Measurements from ENCODE around the gene COPS6. TPM values are rescaled to one million over a fixed set of nuclear protein-coding genes. Genes with fewer than 3 reads are reported as not detected.

The COPS6 gene
- total and polyA plus RNA-seq, 7 experiments from 2014 or later: 65.7 to 122 (median 89.1) TPM

- Histone ChIP-seq H3K27me3 (ENCODE audit: control insufficient read depth in 2 of 2, insufficient read depth in 2 of 2, low read length in 2 of 2) (no peaks in the 10 kb centered on the region), H3K9me3 (ENCODE audit: control insufficient read depth in 2 of 3, low read length in 3 of 3) (no peaks in the 10 kb centered on the region), H3K4me1 (ENCODE audit: control insufficient read depth in 2 of 2, insufficient read depth in 2 of 2, low read length in 2 of 2) (no peaks in the 10 kb centered on the region), H3K27ac (ENCODE audit: low read depth, low read length) (no peak overlapping the region), H3K4me3 (ENCODE audit: low read length) (no peak overlapping the region), H3K36me3 (ENCODE audit: control insufficient read depth in 2 of 3, insufficient read depth in 3 of 3, low read length in 3 of 3) (peaks cover 0 to 66% (median 18%) of the 10 kb centered on the region in 3 experiments)
- no peak overlapping the region for H3K27ac Mint-ChIP-seq
- no peak for DNase-seq
- H3K36me3 Mint-ChIP-seq: peaks cover 0 to 25% (median 6%) of the 10 kb centered on the region in 5 donors
- intact Hi-C loops (cut with micrococcal nuclease): loop anchor here in 1 of 2 donors (10.0 kb wide), 2 partner anchors 477 to 553 kb away; partner anchors contain the start of genes FAM200A, FBXO24, LRCH4 and ZNF655
- peaks cover 0 to 9% (median 4%) of the 10 kb centered on the region in 7 donors for H3K4me1 Mint-ChIP-seq
- ChIA-PET POLR2A (interaction anchor here (1.6 kb wide), 1 partner anchor 12 kb away, joined by 7 read pairs; the partner anchor contains the start of gene CNPY4), CTCF (no interaction called here)
- no peaks in the 10 kb centered on the region for H3K9me3 Mint-ChIP-seq
- H3K4me3 Mint-ChIP-seq: no peak overlapping the region
- no peaks in the 10 kb centered on the region for H3K27me3 Mint-ChIP-seq
- no peak for ATAC-seq
Observed at GRCh38 chr7:100107890-100108289, 19.1 kb downstream of the COPS6 start.

DNA sequence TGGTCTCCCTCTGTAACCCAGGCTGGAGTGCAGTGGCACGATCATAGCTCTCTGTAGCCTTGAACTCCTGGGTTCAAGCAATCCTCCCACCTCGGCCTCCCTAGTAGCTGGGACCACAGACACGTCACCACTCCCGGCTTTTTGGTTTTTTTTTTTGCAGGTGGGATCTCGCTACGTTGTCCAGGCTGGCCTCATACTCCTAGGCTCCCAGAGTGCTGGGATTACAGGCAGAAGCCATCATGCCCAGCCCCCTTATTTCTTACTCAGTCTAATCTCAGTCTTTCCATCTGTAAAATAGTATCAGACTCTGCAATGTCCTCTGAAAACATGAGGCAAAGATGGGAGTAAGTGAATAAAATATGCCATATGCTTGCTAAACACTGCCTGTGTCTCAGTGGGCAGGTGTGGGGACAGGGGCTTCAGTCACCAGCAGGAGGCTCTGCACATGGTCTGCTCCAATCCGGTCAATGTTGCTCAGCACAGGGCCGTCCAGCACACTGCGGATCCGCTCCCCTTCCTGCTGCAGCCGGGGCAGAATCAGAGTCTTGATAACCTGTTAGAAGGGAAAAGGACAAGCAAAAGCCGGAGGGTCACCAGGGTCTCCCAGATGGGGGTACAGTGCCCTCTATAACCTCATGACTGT, 20.9 kb downstream of the COPS6 start:
- no peaks in the 10 kb centered on the region for H3K27me3 ChIP-seq (ENCODE audit: control insufficient read depth in 2 of 2, insufficient read depth in 2 of 2, low read length in 2 of 2)
- H3K27ac ChIP-seq (ENCODE audit: low read depth, low read length): no peak overlapping the region
- ATAC-seq (no peak), DNase-seq (no peak)
- H3K4me1 ChIP-seq (ENCODE audit: control insufficient read depth in 2 of 2, insufficient read depth in 2 of 2, low read length in 2 of 2): no peaks in the 10 kb centered on the region
- ChIA-PET POLR2A (no interaction called here), CTCF (no interaction called here)
- Mint-ChIP-seq H3K27ac (no peak overlapping the region), H3K4me3 (no peak overlapping the region), H3K9me3 (no peaks in the 10 kb centered on the region), H3K27me3 (no peaks in the 10 kb centered on the region), H3K4me1 (peaks cover 0 to 5% (median 0%) of the 10 kb centered on the region in 7 donors), H3K36me3 (peaks cover 0 to 36% (median 6%) of the 10 kb centered on the region in 5 donors)
- intact Hi-C loops (cut with micrococcal nuclease): loop anchor here in 1 of 2 donors (10.0 kb wide), 2 partner anchors 475 to 555 kb away; partner anchors contain the start of genes FAM200A, FBXO24, LRCH4 and ZNF655
- no peaks in the 10 kb centered on the region for H3K9me3 ChIP-seq (ENCODE audit: control insufficient read depth in 2 of 3, low read length in 3 of 3)
- H3K36me3 ChIP-seq (ENCODE audit: control insufficient read depth in 2 of 3, insufficient read depth in 3 of 3, low read length in 3 of 3): peaks cover 0 to 79% (median 27%) of the 10 kb centered on the region in 3 experiments
- H3K4me3 ChIP-seq (ENCODE audit: low read length): no peak overlapping the region

DNA sequence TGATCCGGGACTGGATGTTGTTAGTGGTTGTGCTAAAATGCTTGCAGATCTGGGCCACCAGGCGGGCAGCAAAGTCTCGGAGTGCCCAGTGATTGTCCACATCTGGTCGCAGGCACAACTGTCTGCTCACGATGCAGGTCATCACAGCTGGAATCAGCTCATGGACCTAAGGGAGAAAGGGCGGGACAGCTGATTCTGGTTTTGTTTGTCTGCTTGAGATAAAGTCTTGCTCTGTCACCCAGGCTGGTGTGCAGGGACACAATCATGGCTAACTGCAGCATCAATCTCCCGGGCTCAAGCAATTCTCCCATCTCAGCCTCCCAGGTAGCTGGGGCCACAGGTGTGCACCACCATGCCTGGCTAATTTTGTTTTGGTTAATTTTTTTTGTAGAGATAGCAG, 22.4 kb downstream of the COPS6 start:
- Mint-ChIP-seq H3K36me3 (peaks cover 0 to 36% (median 9%) of the 10 kb centered on the region in 5 donors), H3K4me1 (peaks cover 0 to 7% (median 3%) of the 10 kb centered on the region in 7 donors), H3K9me3 (no peaks in the 10 kb centered on the region), H3K27ac (peak overlapping the region in 1 of 9 donors; percentile 24), H3K4me3 (no peak overlapping the region), H3K27me3 (no peaks in the 10 kb centered on the region)
- ATAC-seq (no peak), DNase-seq (no peak)
- intact Hi-C loops (cut with micrococcal nuclease): no loop called here
- POLR2A ChIA-PET: no interaction called here
- CTCF ChIA-PET: no interaction called here
- Histone ChIP-seq H3K4me1 (ENCODE audit: control insufficient read depth in 2 of 2, insufficient read depth in 2 of 2, low read length in 2 of 2) (no peaks in the 10 kb centered on the region), H3K4me3 (ENCODE audit: low read length) (no peak overlapping the region), H3K27me3 (ENCODE audit: control insufficient read depth in 2 of 2, insufficient read depth in 2 of 2, low read length in 2 of 2) (no peaks in the 10 kb centered on the region), H3K9me3 (ENCODE audit: control insufficient read depth in 2 of 3, low read length in 3 of 3) (no peaks in the 10 kb centered on the region), H3K36me3 (ENCODE audit: control insufficient read depth in 2 of 3, insufficient read depth in 3 of 3, low read length in 3 of 3) (peaks cover 0 to 74% (median 27%) of the 10 kb centered on the region in 3 experiments), H3K27ac (ENCODE audit: low read depth, low read length) (no peak overlapping the region)

GRCh38 chr7:100111914-100112313, 23.1 kb downstream of the COPS6 start:
- H3K27me3 Mint-ChIP-seq: no peaks in the 10 kb centered on the region
- ChIA-PET CTCF (no interaction called here), POLR2A (interaction anchor here (0.6 to 1.1 kb wide), 2 partner anchors 10 to 12 kb away, joined by 3 read pairs; partner anchors contain the start of gene AP4M1)
- DNase-seq (no peak), ATAC-seq (no peak)
- Histone ChIP-seq H3K4me1 (ENCODE audit: control insufficient read depth in 2 of 2, insufficient read depth in 2 of 2, low read length in 2 of 2) (no peaks in the 10 kb centered on the region), H3K27me3 (ENCODE audit: control insufficient read depth in 2 of 2, insufficient read depth in 2 of 2, low read length in 2 of 2) (no peaks in the 10 kb centered on the region), H3K9me3 (ENCODE audit: control insufficient read depth in 2 of 3, low read length in 3 of 3) (no peaks in the 10 kb centered on the region), H3K4me3 (ENCODE audit: low read length) (no peak overlapping the region), H3K27ac (ENCODE audit: low read depth, low read length) (no peak overlapping the region), H3K36me3 (ENCODE audit: control insufficient read depth in 2 of 3, insufficient read depth in 3 of 3, low read length in 3 of 3) (peaks cover 0 to 70% (median 27%) of the 10 kb centered on the region in 3 experiments)
- intact Hi-C loops (cut with micrococcal nuclease): no loop called here
- no peak overlapping the region for H3K4me3 Mint-ChIP-seq
- H3K27ac Mint-ChIP-seq: no peak overlapping the region
- H3K4me1 Mint-ChIP-seq: peaks cover 3 to 9% (median 8%) of the 10 kb centered on the region in 7 donors
- H3K9me3 Mint-ChIP-seq: no peaks in the 10 kb centered on the region
- peaks cover 0 to 33% (median 9%) of the 10 kb centered on the region in 5 donors for H3K36me3 Mint-ChIP-seq

DNA sequence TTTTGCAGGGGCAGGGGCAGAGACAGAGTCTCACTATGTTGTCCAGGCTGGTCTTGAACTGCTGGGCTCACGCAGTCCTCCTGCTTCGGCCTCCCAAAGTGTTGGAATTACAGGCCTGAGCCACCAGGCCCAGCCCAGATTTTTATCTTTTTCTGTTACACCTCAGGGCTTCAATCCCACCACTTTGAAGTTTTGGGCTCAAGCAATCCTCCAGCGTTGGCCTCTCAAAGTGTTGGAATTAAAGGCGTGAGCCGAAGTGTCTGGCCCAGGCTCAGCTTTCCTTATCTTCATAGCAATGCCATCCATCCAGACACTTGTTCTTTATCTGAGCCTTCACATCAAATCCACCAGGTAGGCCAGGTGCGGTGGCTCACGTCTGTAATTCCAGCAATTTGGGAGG, 26.3 kb downstream of the COPS6 start:
- no peaks in the 10 kb centered on the region for H3K27me3 ChIP-seq (ENCODE audit: control insufficient read depth in 2 of 2, insufficient read depth in 2 of 2, low read length in 2 of 2)
- ATAC-seq: no peak
- DNase-seq: no peak
- ChIA-PET POLR2A (interaction anchor here (2.2 kb wide), 1 partner anchor 9 kb away, joined by 10 read pairs; no protein-coding TSS in a partner anchor), CTCF (interaction anchor here (0.6 kb wide), 1 partner anchor 21 kb away, joined by 3 read pairs; no protein-coding TSS in a partner anchor)
- H3K4me3 ChIP-seq (ENCODE audit: low read length): no peak overlapping the region
- Mint-ChIP-seq H3K4me3 (no peak overlapping the region), H3K36me3 (peaks cover 0 to 20% (median 4%) of the 10 kb centered on the region in 5 donors), H3K4me1 (peaks cover 10 to 25% (median 19%) of the 10 kb centered on the region in 7 donors), H3K27ac (peak overlapping the region in 2 of 9 donors; percentile 42 to 65), H3K27me3 (no peaks in the 10 kb centered on the region), H3K9me3 (peaks cover 0 to 3% (median 0%) of the 10 kb centered on the region in 11 donors)
- no peak overlapping the region for H3K27ac ChIP-seq (ENCODE audit: low read depth, low read length)
- peaks cover 7 to 11% of the 10 kb centered on the region in 2 donors for H3K4me1 ChIP-seq (ENCODE audit: control insufficient read depth in 2 of 2, insufficient read depth in 2 of 2, low read length in 2 of 2)
- peaks cover 0 to 44% (median 18%) of the 10 kb centered on the region in 3 experiments for H3K36me3 ChIP-seq (ENCODE audit: control insufficient read depth in 2 of 3, insufficient read depth in 3 of 3, low read length in 3 of 3)
- H3K9me3 ChIP-seq (ENCODE audit: control insufficient read depth in 2 of 3, low read length in 3 of 3): no peaks in the 10 kb centered on the region
- intact Hi-C loops (cut with micrococcal nuclease): no loop called here

GRCh38 chr7:100118388-100119071, 29.8 kb downstream of the COPS6 start:
- Mint-ChIP-seq H3K27ac (peak overlapping the region; percentile 97 to 99 (median 98)), H3K36me3 (peaks cover 0 to 9% (median 4%) of the 10 kb centered on the region in 5 donors), H3K27me3 (no peaks in the 10 kb centered on the region), H3K4me1 (peaks cover 18 to 37% (median 28%) of the 10 kb centered on the region in 7 donors), H3K9me3 (peaks cover 0 to 3% (median 0%) of the 10 kb centered on the region in 11 donors), H3K4me3 (peak overlapping the region; percentile 90 to 100 (median 98))
- Histone ChIP-seq H3K4me3 (ENCODE audit: low read length) (peak overlapping the region; percentile 100), H3K4me1 (ENCODE audit: control insufficient read depth in 2 of 2, insufficient read depth in 2 of 2, low read length in 2 of 2) (peaks cover 12 to 19% of the 10 kb centered on the region in 2 donors), H3K36me3 (ENCODE audit: control insufficient read depth in 2 of 3, insufficient read depth in 3 of 3, low read length in 3 of 3) (peaks cover 0 to 23% (median 5%) of the 10 kb centered on the region in 3 experiments), H3K27ac (ENCODE audit: low read depth, low read length) (peak overlapping the region; percentile 88), H3K9me3 (ENCODE audit: control insufficient read depth in 2 of 3, low read length in 3 of 3) (no peaks in the 10 kb centered on the region), H3K27me3 (ENCODE audit: control insufficient read depth in 2 of 2, insufficient read depth in 2 of 2, low read length in 2 of 2) (no peaks in the 10 kb centered on the region)
- intact Hi-C loops (cut with micrococcal nuclease): loop anchor here (1.0 to 2.0 kb wide), 8 partner anchors 9 to 555 kb away; partner anchors contain the start of genes AP4M1 (in 2 of the 2), MCM7 (in 2 of the 2), ZCWPW1 (in 2 of the 2) and GNB2 (in 1 of the 2)
- no peak for ATAC-seq
- POLR2A ChIA-PET: interaction anchor here (0.6 to 2.1 kb wide), 4 partner anchors 8 to 574 kb away, joined by 3 to 15 read pairs (median 8); partner anchors contain the start of gene MBLAC1
- CTCF ChIA-PET: no interaction called here
- no peak for DNase-seq
